GM23248 (cell line): Measurements from ENCODE around the gene ZYX.

ENCODE experiments used
- EZH2 ChIP-seq: fragments of 200-600 bp; sonication (generic); IDR thresholded peaks from 2 replicates; pipeline ENCODE4 v1.6.1; 2018; ENCODE audit warnings: antibody characterized with exemption, mild to moderate bottlenecking; ENCODE audit not compliant: insufficient read depth, poor library complexity, severe bottlenecking
- EZH2phosphoT487 ChIP-seq: fragments of 200-600 bp; sonication (generic); IDR thresholded peaks from 2 replicates; pipeline ENCODE4 v1.6.1; 2018; ENCODE audit warnings: antibody characterized with exemption, moderate library complexity, mild to moderate bottlenecking, low read depth; ENCODE audit not compliant: insufficient read depth

DNA sequence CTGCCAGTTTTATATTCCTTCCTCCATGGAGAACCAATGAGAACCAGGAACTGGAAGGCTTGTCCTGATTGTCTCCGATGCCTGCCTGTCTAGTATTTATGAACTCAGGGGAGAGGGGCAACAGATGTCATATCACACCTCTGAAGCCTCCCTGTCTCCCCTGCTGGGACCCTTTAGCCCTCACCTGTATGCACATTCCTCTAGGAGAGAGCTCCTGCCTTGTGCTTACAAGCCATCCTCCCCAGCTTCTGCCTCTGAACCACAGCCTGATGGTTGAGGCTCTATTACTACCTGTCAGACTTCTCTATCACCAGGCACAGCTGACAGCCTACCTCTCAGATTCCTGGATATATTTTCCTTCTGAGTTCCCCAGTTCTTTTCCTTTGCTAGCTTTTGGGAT, 12.8 kb upstream of the ZYX start:
- TF ChIP-seq EZH2phosphoT487, result no peak
- no peak for TF ChIP-seq EZH2
